ENCODE results near the gene MCL1. TPM values are rescaled to one million over a fixed set of nuclear protein-coding genes. Genes with fewer than 3 reads are reported as not detected.

MCL1 gene
- total and polyA plus RNA-seq, 2 experiments from 2014 or later = 55.3 to 244 TPM

GRCh38 chr1:150628766-150629114 is 49.3 kb upstream of the MCL1 start:
- Histone ChIP-seq H3K79me2 (replicated peaks; ENCODE audit: insufficient read depth) (peaks cover 59% of the 10 kb centered on the region), H2AFZ (no peak overlapping the region), H4K20me1 (replicated peaks; ENCODE audit: insufficient read depth) (peaks cover 4% of the 10 kb centered on the region), H3K36me3 (ENCODE audit: insufficient read depth) (peaks cover 33% of the 10 kb centered on the region), H3K4me3 (peak overlapping the region; percentile 67), H3K9me2 (ENCODE audit: insufficient read depth) (no peaks in the 10 kb centered on the region), H3K27ac (ENCODE audit: low read depth) (peak overlapping the region; percentile 48), H3F3A (replicated peaks; ENCODE audit: low read depth) (peaks cover 24% of the 10 kb centered on the region), H3K4me2 (peak overlapping the region; percentile 84), H3K4me1 (ENCODE audit: insufficient read depth) (peaks cover 32% of the 10 kb centered on the region), H3K27me3 (ENCODE audit: insufficient read depth) (no peaks in the 10 kb centered on the region)
- H3K27ac Mint-ChIP-seq = no peak overlapping the region
- peaks cover 48% of the 10 kb centered on the region for H3K36me3 Mint-ChIP-seq (ENCODE audit: low read depth)
- TF ChIP-seq JUNB (IDR thresholded peaks at IDR 0.05; ENCODE audit: unreplicated experiment) (no peak), CREB1 (CRISPR knock-in tag; IDR thresholded peaks at IDR 0.05; ENCODE audit: low read depth) (no peak), ZNF114 (CRISPR knock-in tag; IDR thresholded peaks at IDR 0.05) (no peak), CTCF (conservative IDR thresholded peaks at IDR 0.05; ENCODE audit: low read depth in 2 of 2) (no peak), NANOG (IDR thresholded peaks at IDR 0.05; ENCODE audit: borderline replicate concordance) (no peak), POLR2AphosphoS5 (IDR thresholded peaks at IDR 0.05; ENCODE audit: low read depth) (no peak), ZNF331 (CRISPR knock-in tag; IDR thresholded peaks at IDR 0.05; ENCODE audit: low read depth) (no peak), STAT1 (IDR thresholded peaks at IDR 0.05; ENCODE audit: unreplicated experiment) (no peak)
- TF ChIP-seq, protein P1, sequence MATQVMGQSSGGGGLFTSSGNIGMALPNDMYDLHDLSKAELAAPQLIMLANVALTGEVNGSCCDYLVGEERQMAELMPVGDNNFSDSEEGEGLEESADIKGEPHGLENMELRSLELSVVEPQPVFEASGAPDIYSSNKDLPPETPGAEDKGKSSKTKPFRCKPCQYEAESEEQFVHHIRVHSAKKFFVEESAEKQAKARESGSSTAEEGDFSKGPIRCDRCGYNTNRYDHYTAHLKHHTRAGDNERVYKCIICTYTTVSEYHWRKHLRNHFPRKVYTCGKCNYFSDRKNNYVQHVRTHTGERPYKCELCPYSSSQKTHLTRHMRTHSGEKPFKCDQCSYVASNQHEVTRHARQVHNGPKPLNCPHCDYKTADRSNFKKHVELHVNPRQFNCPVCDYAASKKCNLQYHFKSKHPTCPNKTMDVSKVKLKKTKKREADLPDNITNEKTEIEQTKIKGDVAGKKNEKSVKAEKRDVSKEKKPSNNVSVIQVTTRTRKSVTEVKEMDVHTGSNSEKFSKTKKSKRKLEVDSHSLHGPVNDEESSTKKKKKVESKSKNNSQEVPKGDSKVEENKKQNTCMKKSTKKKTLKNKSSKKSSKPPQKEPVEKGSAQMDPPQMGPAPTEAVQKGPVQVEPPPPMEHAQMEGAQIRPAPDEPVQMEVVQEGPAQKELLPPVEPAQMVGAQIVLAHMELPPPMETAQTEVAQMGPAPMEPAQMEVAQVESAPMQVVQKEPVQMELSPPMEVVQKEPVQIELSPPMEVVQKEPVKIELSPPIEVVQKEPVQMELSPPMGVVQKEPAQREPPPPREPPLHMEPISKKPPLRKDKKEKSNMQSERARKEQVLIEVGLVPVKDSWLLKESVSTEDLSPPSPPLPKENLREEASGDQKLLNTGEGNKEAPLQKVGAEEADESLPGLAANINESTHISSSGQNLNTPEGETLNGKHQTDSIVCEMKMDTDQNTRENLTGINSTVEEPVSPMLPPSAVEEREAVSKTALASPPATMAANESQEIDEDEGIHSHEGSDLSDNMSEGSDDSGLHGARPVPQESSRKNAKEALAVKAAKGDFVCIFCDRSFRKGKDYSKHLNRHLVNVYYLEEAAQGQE (IDR thresholded peaks at IDR 0.05; ENCODE audit: unreplicated experiment) = no peak
- H3K4me1 Mint-ChIP-seq = peaks cover 51% of the 10 kb centered on the region
- no peak for DNase-seq (ENCODE audit: low spot score)
- H3K4me3 Mint-ChIP-seq = no peak overlapping the region
- peaks cover 9% of the 10 kb centered on the region for H3K27me3 Mint-ChIP-seq (ENCODE audit: insufficient read depth, low read depth, poor library complexity)
- no peaks in the 10 kb centered on the region for H3K9me3 Mint-ChIP-seq
- no peak for ATAC-seq

DNA sequence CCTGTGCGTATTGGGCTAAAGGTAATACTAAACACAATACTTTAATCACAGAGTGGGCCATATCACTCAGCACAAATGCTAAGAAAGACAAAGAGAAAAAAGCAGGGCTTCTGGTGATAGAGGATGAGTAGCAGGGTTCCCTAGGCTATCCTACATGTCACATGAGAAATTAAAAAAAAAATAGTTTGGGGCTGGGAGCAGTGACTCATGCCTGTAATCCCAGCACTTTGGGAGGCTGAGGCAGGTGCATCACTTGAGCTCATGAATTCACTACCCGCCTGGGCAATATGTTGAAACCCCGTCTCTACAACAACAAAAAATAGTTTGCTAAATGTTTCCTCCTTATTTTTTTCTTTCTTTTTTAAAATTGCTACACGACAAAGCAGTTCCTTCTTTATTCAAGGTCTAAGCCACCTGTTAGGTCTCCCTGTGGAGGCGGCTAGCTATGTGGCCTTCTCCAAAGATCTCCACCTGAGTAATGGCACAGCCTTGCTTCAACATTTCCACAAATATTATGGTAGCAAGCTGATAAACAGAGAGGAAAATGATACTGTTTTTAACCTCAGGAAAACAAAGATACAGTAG is 48.5 kb upstream of the MCL1 start:
- Histone ChIP-seq H3K4me1 (ENCODE audit: insufficient read depth) (peaks cover 31% of the 10 kb centered on the region), H3K4me2 (peak overlapping the region; percentile 84), H3K27ac (ENCODE audit: low read depth) (peak overlapping the region; percentile 48), H3K79me2 (replicated peaks; ENCODE audit: insufficient read depth) (peaks cover 59% of the 10 kb centered on the region), H3K4me3 (peak overlapping the region; percentile 67), H3F3A (replicated peaks; ENCODE audit: low read depth) (peaks cover 27% of the 10 kb centered on the region), H3K9me2 (ENCODE audit: insufficient read depth) (no peaks in the 10 kb centered on the region), H4K20me1 (replicated peaks; ENCODE audit: insufficient read depth) (peaks cover 8% of the 10 kb centered on the region), H2AFZ (no peak overlapping the region), H3K27me3 (ENCODE audit: insufficient read depth) (no peaks in the 10 kb centered on the region), H3K36me3 (ENCODE audit: insufficient read depth) (peaks cover 38% of the 10 kb centered on the region)
- ATAC-seq (no peak), DNase-seq (ENCODE audit: low spot score) (no peak)
- Mint-ChIP-seq H3K9me3 (no peaks in the 10 kb centered on the region), H3K27ac (peak overlapping the region; percentile 48; the same call in 1 of the 2 replicates), H3K27me3 (ENCODE audit: insufficient read depth, low read depth, poor library complexity) (peaks cover 9% of the 10 kb centered on the region), H3K4me1 (peaks cover 48% of the 10 kb centered on the region), H3K4me3 (no peak overlapping the region), H3K36me3 (ENCODE audit: low read depth) (peaks cover 56% of the 10 kb centered on the region)
- TF ChIP-seq, protein P2, sequence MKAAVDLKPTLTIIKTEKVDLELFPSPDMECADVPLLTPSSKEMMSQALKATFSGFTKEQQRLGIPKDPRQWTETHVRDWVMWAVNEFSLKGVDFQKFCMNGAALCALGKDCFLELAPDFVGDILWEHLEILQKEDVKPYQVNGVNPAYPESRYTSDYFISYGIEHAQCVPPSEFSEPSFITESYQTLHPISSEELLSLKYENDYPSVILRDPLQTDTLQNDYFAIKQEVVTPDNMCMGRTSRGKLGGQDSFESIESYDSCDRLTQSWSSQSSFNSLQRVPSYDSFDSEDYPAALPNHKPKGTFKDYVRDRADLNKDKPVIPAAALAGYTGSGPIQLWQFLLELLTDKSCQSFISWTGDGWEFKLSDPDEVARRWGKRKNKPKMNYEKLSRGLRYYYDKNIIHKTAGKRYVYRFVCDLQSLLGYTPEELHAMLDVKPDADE (IDR thresholded peaks at IDR 0.05) = no peak
- no peak for TF ChIP-seq CREB1 (CRISPR knock-in tag; IDR thresholded peaks at IDR 0.05; ENCODE audit: low read depth)
- no peak for TF ChIP-seq CTCF (conservative IDR thresholded peaks at IDR 0.05; ENCODE audit: low read depth in 2 of 2)
- no peak for TF ChIP-seq ZNF331 (CRISPR knock-in tag; IDR thresholded peaks at IDR 0.05; ENCODE audit: low read depth)
- TF ChIP-seq POLR2AphosphoS5 (IDR thresholded peaks at IDR 0.05; ENCODE audit: low read depth) = no peak
- no peak for TF ChIP-seq ZNF114 (CRISPR knock-in tag; IDR thresholded peaks at IDR 0.05)

Data from GM23338 (cell line).